ENCODE data around the gene YOD1.
A peak's percentile ranks its signal among the peaks of the same experiment; 100 is the strongest.

The YOD1 gene

GRCh38 chr1:207029701-207030521 lies 21.1 kb downstream of the YOD1 start:
- intact Hi-C loops (cut with DNase I) = no loop called here
- no peak for DNase-seq

- DNase-seq = no peak
- intact Hi-C loops (cut with DNase I) = no loop called here
Observed at GRCh38 chr1:207028884-207029650, 21.9 kb downstream of the YOD1 start.

- DNase-seq = no peak
- intact Hi-C loops (cut with DNase I) = no loop called here
Observed at GRCh38 chr1:207027921-207028320, 23.1 kb downstream of the YOD1 start.

- no peak for DNase-seq
- intact Hi-C loops (cut with DNase I) = no loop called here
Observed at GRCh38 chr1:207027206-207027777, 23.7 kb downstream of the YOD1 start.

GRCh38 chr1:207026104-207026534 lies 24.9 kb downstream of the YOD1 start:
- no peak for DNase-seq
- intact Hi-C loops (cut with DNase I) = no loop called here

GRCh38 chr1:207025146-207025880 lies 25.7 kb downstream of the YOD1 start:
- no peak for DNase-seq
- intact Hi-C loops (cut with DNase I) = no loop called here

- DNase-seq = no peak
- intact Hi-C loops (cut with DNase I) = no loop called here
Observed at GRCh38 chr1:207024202-207025145, 26.5 kb downstream of the YOD1 start.

GRCh38 chr1:207022996-207023679 lies 27.9 kb downstream of the YOD1 start:
- intact Hi-C loops (cut with DNase I) = no loop called here
- no peak for DNase-seq

- intact Hi-C loops (cut with DNase I) = no loop called here
- DNase-seq = no peak
Observed at GRCh38 chr1:207021876-207022596, 29.0 kb downstream of the YOD1 start.

GRCh38 chr1:207021139-207021861 lies 29.7 kb downstream of the YOD1 start:
- intact Hi-C loops (cut with DNase I) = no loop called here
- DNase-seq = peak in 1 of 10 donors; percentile 23

- intact Hi-C loops (cut with DNase I) = no loop called here
- DNase-seq = no peak
Observed at GRCh38 chr1:207020709-207021107, 30.3 kb downstream of the YOD1 start.

GRCh38 chr1:207020065-207020708 lies 30.8 kb downstream of the YOD1 start:
- intact Hi-C loops (cut with DNase I) = no loop called here
- no peak for DNase-seq

GRCh38 chr1:207019661-207020060 lies 31.3 kb downstream of the YOD1 start:
- intact Hi-C loops (cut with DNase I) = no loop called here

GRCh38 chr1:207019161-207019560 lies 31.8 kb downstream of the YOD1 start:
- DNase-seq = no peak
- intact Hi-C loops (cut with DNase I) = no loop called here

More at GRCh38 chr1:207019661-207020060, 31.3 kb downstream of the YOD1 start:
- DNase-seq = no peak

GRCh38 chr1:207018707-207019106 lies 32.3 kb downstream of the YOD1 start:
- DNase-seq = no peak
- intact Hi-C loops (cut with DNase I) = no loop called here

GRCh38 chr1:207017615-207018559 lies 33.1 kb downstream of the YOD1 start:
- DNase-seq = peak in 3 of 10 donors; percentile 21 to 27 (median 24)
- intact Hi-C loops (cut with DNase I) = no loop called here
